KOPT-K1 (cell line): ENCODE measurements around the gene STAB2.
"Not testable (repeated sequence)": the region's sequence is repeated elsewhere in the genome, so short reads cannot be mapped to it uniquely, and the experiment has no call there.

Experiments
- H3K27ac ChIP-seq: fragments of 200-600 bp; sonication (generic); 2 replicates; pipeline ENCODE4 v1.5.1; 2016; ENCODE audit warnings: antibody characterized with exemption, mild to moderate bottlenecking, low read depth, low read length; ENCODE audit not compliant: poor library complexity, severe bottlenecking
- H3K36me3 ChIP-seq: fragments of 200-600 bp; sonication (generic); 2 replicates; pipeline ENCODE4 v1.5.1; 2017; ENCODE audit warnings: antibody characterized with exemption, mild to moderate bottlenecking, low read length, moderate library complexity; ENCODE audit not compliant: insufficient read depth
- H3K9me3 ChIP-seq: fragments of 200-600 bp; sonication (generic); 2 replicates; pipeline ENCODE4 v1.5.1; 2017; ENCODE audit warnings: antibody characterized with exemption, low read length, mild to moderate bottlenecking; ENCODE audit not compliant: insufficient read depth, poor library complexity, severe bottlenecking

The STAB2 gene

DNA sequence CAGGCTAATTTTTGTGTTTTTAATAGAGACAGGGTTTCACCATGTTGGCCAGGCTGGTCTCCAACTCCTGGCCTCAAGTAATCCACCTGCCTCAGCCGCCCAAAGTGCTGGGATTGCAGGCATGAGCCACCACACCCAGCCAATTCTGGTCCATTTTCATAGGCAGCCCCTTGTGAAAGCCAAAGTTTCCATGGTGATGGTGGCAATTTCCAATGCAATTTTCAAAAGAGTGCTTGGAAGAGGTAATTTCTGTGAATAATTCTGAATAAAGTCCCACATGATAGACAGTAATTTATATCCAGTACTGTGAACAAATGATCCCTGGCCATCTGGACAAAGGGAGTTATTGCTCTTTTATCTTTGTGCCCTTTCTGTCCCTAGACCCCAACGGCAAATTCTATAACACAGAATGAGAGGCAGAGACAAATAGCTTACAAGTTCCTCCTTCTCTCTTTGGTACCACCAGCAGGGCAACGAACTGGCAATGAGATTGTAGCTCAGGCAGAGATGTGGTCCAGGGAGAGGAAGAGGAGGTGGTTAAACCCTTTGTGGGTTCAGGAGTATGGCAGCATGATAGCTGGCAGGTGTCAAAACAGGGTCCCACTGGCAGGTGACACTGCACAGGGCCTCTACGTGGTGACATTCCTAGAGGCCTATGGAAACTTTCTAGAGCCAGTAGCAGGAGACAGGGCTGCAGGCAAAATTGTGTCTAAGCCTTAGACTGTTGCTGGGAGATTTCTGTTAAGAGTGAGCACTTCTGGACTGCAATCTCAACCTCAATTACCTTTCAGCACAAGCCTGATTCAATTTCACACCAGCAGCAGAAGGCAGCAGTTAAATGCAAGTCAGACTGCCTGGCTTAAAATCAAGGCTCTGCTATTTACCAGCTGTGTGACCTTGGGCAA, 207.5 kb downstream of the STAB2 start:
- Histone ChIP-seq H3K27ac (no peak overlapping the region), H3K9me3 (no peaks in the 10 kb centered on the region), H3K36me3 (peaks cover 25% of the 10 kb centered on the region)

DNA sequence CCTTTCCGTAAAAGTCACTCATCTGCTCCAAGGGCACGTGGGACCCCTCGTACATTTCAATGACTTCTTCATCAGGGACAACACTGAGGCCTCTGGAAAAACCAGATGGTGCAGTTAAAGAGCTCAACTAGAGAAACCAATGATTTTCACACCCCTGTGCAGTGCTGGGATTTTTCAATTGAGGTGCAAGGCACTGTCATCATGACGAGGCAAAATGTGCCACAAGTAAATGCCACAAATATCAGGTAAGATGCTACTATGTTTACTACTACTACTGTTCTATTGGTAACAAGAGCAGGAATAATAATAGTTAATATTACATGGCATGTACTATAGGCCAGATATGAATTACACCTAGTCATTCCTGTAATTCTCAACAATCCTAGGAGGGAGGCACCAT, 211.5 kb downstream of the STAB2 start:
- H3K36me3 ChIP-seq: peaks cover 4% of the 10 kb centered on the region
- no peaks in the 10 kb centered on the region for H3K9me3 ChIP-seq
- no peak overlapping the region for H3K27ac ChIP-seq

DNA sequence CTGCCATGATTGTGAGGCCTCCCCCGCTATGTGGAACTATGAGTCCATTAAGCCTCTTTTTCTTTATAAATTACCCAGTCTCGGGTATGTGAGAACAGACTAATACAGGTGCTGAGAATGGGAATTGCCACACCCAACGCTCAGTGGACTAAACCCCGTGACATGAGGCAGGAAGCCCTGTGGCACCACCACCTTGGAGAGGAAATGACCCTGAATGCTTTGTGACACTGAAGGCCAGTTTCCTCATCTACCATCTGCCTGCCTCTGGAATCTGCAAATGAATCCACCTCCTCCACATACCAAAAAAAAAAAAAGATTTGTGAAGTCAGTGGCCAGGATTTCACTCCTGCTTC, 212.4 kb downstream of the STAB2 start:
- Histone ChIP-seq H3K9me3 (no peaks in the 10 kb centered on the region), H3K27ac (no peak overlapping the region), H3K36me3 (no peaks in the 10 kb centered on the region)

DNA sequence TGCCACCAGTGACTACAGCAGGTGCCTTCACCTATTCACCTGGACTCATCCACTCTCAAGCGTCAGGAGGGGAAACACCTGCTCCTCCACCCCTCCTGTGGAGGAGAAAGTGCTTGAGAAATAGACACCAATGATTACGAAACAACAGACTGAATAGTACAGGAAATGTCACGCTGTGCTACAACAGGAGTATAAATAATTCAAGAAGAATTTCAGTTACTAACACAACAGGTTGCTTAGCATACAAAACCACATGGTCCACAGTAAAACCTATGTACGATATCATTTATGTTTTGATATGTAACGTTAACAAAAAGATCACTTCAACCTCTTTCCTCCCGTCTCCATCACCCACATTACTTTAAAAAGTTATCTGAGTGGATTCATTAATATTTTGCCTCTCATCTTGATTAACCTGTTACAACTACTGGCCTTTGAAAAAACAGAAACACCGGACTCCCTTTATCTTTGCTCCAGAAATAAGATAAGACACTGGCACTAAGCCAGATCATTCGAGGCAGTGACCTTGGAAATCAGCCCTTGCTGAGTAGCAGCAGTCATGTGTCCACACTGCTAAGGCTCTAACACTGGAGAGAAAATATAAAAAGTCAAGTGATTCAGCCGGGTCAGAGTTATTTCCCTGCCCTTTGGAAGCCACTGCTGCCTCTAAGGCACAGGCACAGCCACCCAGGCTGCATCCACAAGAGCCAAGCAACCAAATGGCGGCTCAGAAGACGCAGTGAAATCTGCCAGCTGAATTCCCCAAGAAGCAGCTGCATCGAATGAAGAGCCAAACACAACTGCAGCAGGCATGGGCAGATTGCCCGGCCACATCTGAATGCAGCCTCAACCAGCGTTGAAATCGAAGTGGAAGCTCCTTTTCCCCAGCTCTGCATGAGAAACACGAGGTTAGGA, 213.0 kb downstream of the STAB2 start:
- Histone ChIP-seq H3K27ac (no peak overlapping the region), H3K36me3 (no peaks in the 10 kb centered on the region), H3K9me3 (no peaks in the 10 kb centered on the region)

DNA sequence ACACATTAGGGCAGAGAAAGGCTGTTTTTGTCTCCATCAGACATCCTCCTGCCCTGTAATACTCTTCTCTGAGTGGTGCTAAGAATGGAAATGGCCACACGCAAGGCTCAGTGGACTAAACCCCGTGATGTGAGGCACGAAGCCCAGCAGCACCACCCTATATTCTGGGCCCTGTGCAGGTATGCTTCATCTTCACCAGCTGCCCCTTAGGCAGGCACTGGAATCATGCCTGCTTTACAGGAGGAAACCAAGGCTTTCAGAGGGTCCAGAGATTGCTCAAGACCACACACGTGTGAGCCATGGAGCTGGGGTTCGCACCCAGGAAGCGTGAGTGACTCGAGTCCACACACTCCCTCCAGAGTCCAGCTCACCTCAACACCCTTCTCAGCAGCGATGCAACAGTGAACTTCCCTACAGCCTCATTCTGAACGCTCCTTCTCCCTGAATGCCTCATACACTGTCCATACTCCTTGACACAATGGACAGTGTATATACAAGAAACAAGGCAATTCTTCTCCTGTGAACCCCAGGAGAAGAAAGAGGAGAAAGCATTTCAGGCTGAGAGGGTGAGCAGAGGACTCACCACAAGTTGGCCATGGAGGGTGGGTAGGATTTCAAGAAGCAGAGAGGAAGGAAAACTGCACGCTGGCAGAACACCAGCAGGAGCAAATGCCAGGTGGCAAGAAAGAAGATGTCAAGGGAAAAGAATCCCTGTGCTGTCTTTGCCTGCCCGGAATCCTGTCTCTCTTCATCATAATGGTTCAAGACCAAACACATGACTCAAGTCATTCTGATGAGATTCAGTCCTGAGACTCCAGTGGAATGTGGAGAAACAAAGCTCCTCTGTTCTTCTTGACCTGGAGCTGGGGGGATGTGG, 214.9 kb downstream of the STAB2 start:
- H3K27ac ChIP-seq: no peak overlapping the region
- H3K36me3 ChIP-seq: no peaks in the 10 kb centered on the region
- no peaks in the 10 kb centered on the region for H3K9me3 ChIP-seq

DNA sequence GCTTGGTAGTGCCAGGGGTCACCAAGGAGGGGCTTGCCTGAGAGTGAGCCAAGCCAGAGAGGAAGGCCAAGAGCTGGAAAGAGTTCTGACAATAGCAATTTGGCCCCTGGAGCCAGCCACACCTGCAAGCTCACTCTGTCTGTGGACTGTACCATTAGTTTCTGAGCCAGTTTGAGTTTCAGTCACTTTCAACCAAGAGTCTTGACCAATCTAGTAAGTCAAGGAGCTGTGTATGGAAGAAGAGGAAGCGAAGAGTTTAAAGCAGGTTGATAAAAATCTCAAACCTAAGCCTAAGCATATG, 215.5 kb downstream of the STAB2 start:
- Histone ChIP-seq H3K9me3 (no peaks in the 10 kb centered on the region), H3K27ac (no peak overlapping the region), H3K36me3 (no peaks in the 10 kb centered on the region)

DNA sequence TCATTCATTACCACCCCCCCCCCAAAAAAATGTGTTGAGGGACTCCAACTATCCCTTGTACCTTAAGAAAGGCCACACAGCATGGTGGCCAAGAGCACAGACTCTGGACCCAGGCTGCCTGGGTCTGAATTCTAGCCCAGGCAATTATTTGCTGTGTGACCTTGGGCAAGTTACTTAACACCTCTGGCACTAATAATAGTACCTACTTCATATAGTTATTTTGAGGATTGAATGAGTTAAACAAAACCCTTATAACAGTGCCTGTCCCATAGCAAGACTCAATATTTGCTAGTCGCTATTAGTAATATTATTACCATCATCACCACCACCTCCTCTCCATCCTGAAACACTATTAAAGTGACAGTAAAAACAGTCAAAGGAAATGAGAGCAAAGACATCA, 216.8 kb downstream of the STAB2 start:
- no peaks in the 10 kb centered on the region for H3K36me3 ChIP-seq
- H3K9me3 ChIP-seq: no peaks in the 10 kb centered on the region
- H3K27ac ChIP-seq: no peak overlapping the region

DNA sequence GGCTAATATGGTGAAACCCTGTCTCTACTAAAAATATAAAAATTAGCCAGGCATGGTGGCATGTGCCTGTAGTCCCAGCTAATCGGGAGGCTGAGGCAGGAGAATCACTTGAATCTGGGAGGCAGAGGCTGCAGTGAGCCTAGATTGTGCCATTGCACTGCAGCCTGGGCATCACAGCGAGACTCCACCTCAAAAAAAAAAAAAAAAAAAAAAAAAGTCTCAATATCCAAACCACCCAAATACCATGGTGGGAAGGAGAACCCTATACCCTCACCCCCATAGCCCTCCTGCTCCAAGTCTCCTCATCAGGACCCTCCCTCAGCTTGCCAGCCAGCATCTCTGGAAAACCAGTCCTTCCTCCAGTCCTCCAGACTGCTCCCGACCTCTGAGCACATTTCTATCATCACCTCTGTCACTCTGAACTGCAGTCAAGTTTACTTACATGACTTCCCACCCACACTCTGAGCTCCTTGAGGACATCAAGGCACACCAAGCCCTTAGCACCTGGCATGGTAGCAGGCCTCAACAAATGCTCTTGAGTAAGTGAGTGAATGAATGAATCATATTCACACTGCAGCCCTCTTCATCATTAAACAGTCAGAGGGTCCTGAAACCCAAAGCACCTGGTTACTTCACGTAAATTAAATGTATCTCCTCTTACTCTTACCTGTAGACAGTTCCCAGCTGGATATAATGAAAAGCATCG, 218.7 kb downstream of the STAB2 start:
- no peak overlapping the region for H3K27ac ChIP-seq
- peaks cover 11% of the 10 kb centered on the region; the same call in 1 of the 2 replicates for H3K36me3 ChIP-seq
- no peaks in the 10 kb centered on the region for H3K9me3 ChIP-seq

DNA sequence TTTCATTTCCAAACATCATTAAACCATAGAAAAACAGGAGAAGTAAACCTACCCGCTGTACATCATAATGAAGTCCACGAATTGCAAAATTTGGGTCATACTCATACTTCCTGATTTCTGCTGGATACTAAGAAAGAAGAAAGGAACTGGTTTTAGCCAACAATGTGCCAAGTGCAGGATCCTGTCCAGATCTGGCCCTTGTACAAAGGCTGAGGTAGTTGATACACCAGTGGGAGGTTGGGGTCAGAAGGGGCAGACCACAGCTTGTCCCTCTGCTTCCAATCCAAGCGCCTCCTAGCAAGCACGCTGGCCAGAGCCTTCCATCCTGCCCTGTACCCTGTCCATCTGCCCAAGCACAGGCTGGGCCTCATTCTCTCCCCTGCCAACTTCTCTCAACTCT, 219.7 kb downstream of the STAB2 start:
- H3K9me3 ChIP-seq: no peaks in the 10 kb centered on the region
- H3K36me3 ChIP-seq: peaks cover 12% of the 10 kb centered on the region; the same call in 1 of the 2 replicates
- H3K27ac ChIP-seq: no peak overlapping the region

DNA sequence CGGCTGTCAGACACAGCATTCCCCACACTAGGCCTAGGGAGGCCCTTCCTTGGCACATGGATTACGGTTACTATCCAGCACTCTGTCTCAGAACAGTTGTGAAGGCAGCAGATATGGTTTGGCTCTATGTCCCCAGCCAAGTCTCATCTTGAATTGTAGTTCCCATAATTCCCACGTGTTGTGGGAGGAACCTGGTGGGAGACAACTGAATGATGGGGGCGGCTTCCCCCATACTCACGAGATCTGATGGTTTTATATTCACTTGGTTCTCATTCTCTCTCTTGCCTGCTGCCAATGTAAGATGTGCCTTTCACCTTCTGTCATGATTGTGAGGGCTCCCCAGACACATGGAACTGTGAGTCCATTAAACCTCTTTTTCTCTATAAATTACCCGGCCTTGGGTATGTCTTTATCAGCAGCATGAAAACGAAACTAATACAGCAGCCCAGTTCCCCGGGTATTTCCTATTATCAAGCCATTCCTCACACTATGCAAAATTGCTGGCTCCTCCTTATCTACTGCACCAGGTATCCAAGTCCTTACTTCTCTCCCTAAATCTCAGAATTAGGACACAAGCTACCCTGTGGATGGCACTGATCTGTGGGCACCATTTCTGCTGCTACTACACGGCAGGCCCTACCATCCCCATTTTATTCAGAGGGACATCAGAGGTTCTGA, 220.6 kb downstream of the STAB2 start:
- Histone ChIP-seq H3K36me3 (peaks cover 14% of the 10 kb centered on the region), H3K27ac (no peak overlapping the region), H3K9me3 (no peaks in the 10 kb centered on the region)

DNA sequence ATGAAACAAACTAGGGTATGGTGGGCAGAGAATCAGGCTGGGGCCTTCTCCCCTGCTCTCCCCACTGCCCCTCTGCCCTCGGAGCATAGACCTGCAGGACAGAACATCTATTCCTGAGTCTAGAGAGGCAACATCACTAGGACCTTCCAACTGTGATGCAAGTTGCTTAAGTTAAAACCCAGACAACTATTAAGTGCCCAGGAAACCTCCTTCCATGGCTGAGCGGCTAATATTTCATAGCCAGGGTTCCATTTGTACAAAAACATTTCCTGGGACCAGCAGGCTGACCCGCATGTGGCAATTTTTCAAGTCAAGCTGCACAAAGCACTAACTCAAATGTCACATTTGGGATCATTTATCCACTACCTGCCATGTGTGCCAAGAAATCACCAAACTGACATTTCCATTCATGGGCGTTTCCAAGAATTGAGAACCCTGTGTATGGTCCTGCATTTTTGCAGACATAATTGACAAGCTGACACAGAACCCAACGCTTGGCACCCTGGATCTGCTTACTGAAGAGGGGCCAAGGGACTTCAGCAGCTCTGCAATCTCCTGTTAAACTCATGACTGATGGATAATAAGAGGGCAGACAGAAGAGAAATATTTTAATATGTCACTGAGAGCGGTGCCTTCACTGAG, 221.3 kb downstream of the STAB2 start:
- H3K36me3 ChIP-seq: peaks cover 20% of the 10 kb centered on the region
- no peak overlapping the region for H3K27ac ChIP-seq
- no peaks in the 10 kb centered on the region for H3K9me3 ChIP-seq

DNA sequence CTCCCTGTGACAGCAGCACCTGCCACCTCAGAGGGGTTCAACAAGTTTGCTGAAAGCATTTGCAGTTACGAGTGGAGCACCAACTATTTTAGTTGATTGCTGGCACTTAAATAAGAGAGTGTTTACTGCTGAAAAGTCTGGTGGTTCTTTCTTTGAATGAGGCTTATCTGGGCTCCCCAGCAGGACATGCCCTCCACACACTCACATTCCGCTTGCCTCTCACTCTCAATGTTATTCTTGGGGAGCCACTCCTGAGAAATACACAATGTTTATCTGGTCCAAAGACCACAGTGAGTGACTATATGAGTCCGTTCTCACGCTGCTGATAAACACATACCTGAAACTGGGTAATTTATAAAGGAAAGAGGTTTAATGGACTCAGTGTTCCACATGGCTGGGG, 222.1 kb downstream of the STAB2 start:
- H3K27ac ChIP-seq: no peak overlapping the region
- peaks cover 26% of the 10 kb centered on the region for H3K36me3 ChIP-seq
- H3K9me3 ChIP-seq: no peaks in the 10 kb centered on the region

DNA sequence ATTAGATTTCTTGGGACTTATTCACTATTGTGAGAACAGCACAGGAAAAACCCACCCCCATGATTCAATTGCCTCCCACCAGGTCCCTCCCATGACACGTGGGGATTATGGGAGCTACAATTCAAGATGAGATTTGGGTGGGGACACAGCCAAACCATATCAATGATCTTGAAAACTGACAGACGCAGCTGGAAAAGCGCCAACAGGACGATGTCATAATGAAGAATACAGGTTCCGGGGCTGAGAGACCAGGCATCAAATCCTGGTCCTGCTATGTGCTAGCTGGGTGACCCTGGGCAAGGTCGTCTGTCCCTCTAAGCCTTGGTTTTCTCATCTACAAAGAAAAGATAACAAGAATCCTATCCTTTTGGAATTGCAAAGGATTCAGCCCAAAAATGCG, 222.6 kb downstream of the STAB2 start:
- H3K27ac ChIP-seq, H3K9me3 ChIP-seq: not testable (repeated sequence)
- H3K36me3 ChIP-seq: peaks cover 28% of the 10 kb centered on the region

DNA sequence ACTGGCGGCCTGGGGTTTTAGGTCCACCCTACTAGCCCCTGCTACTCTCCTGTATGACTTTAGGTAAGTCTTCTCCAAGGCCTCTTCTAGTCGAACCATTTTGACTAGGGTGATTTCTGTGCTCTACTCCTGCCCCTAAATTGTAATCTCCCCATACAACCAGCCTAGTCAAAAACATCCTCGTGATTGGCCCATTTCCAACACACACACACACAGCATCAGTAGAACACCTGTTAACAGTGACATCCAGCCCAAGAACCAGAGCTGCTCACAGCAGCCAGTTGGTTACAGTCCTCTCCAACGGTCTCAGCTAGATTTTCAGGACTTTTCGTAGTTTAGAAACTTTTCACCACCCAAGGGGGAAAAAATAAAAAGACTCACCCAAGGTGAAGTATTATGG, 223.0 kb downstream of the STAB2 start:
- H3K27ac ChIP-seq: no peak overlapping the region
- H3K9me3 ChIP-seq: no peaks in the 10 kb centered on the region
- H3K36me3 ChIP-seq: peaks cover 28% of the 10 kb centered on the region
